Stomach (tissue), 4 donors: ENCODE data around the gene ACYP2.

Experiments
- EP300 ChIP-seq: sonication (generic); formaldehyde crosslinking; IDR thresholded peaks from one replicate; pipeline ENCODE4 v1.6.1; 2017; ENCODE audit warnings: antibody characterized with exemption
- POLR2A ChIP-seq, 4 donors: fragments of 450-650 bp; IDR thresholded peaks; one replicate each; pipeline ENCODE4 v1.6.1; 2016; ENCODE audit warnings: antibody characterized with exemption in 4 of 4, control low read depth in 2 of 4, mild to moderate bottlenecking in 1 of 4, moderate library complexity in 1 of 4
- POLR2AphosphoS5 ChIP-seq, 3 donors: sonication (generic); formaldehyde crosslinking; IDR thresholded peaks; one replicate each; pipeline ENCODE4 v1.6.1; 2016; ENCODE audit warnings: antibody characterized with exemption in 3 of 3
- TF ChIP-seq, protein P1 (sequence below), 7 experiments: fragments of 450-650 bp in 4 of 7; fragments of 200-600 bp in 3 of 7; sonication (generic) in 3 of 7; IDR thresholded peaks; one replicate each; pipeline ENCODE4 v1.5.1; 2016 to 2019; ENCODE audit warnings: antibody characterized with exemption in 7 of 7, control low read depth in 2 of 7, mild to moderate bottlenecking in 1 of 7

DNA sequence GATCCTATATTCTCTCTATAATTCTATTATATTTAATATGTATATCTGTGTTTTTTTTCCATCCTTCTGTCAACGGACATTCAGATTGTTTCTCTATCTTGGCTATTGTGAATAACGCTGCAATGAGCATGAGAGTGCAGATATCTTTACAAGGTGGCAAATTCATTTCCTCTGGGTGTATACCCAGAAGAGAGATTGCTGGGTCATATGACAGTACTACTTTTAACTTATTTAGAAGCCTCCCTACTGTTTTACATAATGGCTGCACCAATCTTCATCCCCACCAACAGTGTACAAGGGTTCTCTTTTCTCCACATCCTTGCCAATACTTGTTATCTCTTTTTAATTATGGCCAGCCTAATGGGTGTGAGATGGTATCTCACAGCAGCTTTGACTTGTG lies 74.1 kb downstream of the ACYP2 start:
- TF ChIP-seq POLR2AphosphoS5 (IDR thresholded peaks at IDR 0.05) (no peak), POLR2A (IDR thresholded peaks at IDR 0.05) (no peak), EP300 (no peak)
- TF ChIP-seq, protein P1, sequence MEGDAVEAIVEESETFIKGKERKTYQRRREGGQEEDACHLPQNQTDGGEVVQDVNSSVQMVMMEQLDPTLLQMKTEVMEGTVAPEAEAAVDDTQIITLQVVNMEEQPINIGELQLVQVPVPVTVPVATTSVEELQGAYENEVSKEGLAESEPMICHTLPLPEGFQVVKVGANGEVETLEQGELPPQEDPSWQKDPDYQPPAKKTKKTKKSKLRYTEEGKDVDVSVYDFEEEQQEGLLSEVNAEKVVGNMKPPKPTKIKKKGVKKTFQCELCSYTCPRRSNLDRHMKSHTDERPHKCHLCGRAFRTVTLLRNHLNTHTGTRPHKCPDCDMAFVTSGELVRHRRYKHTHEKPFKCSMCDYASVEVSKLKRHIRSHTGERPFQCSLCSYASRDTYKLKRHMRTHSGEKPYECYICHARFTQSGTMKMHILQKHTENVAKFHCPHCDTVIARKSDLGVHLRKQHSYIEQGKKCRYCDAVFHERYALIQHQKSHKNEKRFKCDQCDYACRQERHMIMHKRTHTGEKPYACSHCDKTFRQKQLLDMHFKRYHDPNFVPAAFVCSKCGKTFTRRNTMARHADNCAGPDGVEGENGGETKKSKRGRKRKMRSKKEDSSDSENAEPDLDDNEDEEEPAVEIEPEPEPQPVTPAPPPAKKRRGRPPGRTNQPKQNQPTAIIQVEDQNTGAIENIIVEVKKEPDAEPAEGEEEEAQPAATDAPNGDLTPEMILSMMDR (IDR thresholded peaks at IDR 0.05): no peak
